ENCODE data around the gene FAM76A. TPM values are rescaled to one million over a fixed set of nuclear protein-coding genes. Genes with fewer than 3 reads are reported as not detected.
"Not testable (repeated sequence)": the region's sequence is repeated elsewhere in the genome, so short reads cannot be mapped to it uniquely, and the experiment has no call there.

The FAM76A gene
- total RNA-seq, 2 experiments from 2014 or later, result 17.5 to 18.7 TPM

DNA sequence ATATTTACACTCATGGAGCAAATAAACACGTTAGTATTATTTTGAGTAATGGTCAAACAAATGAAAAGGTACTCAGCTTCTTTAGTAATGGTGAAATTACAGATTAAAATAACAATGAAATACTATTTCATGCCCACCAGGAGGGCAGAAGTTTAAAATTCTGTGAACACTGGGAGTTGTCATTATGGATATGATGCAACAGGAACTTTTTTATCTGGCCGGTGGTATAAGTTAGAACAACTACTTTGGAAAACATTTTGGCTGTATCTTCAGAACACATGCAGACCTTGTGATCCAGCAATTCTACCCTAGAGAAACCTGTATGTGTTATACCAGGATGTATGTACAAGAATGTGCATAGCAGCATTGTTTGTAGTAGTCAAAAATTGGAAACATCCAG, 81.6 kb downstream of the FAM76A start:
- DNase-seq (no peak), ATAC-seq (ENCODE audit: low read depth) (no peak)
- Mint-ChIP-seq H3K9me3 (no peaks in the 10 kb centered on the region), H3K36me3 (peaks cover 17% of the 10 kb centered on the region), H3K4me3 (no peak overlapping the region), H3K27me3 (no peaks in the 10 kb centered on the region), H3K27ac (no peak overlapping the region), H3K4me1 (no peaks in the 10 kb centered on the region)
- POLR2A ChIA-PET, result interaction anchor here (0.6 kb wide), 1 partner anchor 842 kb away, joined by 4 read pairs; no protein-coding TSS in a partner anchor

DNA sequence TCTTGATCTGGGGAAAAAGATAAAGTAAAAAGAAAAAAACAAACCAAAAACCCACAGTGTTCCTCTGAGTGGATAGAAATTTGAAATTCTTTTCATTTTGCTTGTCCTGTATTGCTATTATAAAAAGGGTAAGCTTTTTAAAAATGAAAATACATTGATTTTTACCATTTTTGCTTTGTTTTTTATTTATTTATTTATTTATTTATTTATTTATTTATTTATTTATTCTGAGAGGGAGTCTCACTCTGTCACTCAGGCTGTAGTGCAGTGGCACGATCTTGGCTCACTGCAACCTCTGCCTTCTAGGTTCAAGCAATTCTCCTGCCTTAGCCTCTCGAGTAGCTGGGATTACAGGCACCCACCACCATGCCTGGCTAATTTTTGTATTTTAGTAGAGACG, 82.4 kb downstream of the FAM76A start:
- H3K36me3 Mint-ChIP-seq, result peaks cover 17% of the 10 kb centered on the region
- H3K4me1 Mint-ChIP-seq; H3K27me3 Mint-ChIP-seq; DNase-seq; ATAC-seq (ENCODE audit: low read depth); H3K4me3 Mint-ChIP-seq; H3K9me3 Mint-ChIP-seq; POLR2A ChIA-PET; H3K27ac Mint-ChIP-seq: not testable (repeated sequence)

DNA sequence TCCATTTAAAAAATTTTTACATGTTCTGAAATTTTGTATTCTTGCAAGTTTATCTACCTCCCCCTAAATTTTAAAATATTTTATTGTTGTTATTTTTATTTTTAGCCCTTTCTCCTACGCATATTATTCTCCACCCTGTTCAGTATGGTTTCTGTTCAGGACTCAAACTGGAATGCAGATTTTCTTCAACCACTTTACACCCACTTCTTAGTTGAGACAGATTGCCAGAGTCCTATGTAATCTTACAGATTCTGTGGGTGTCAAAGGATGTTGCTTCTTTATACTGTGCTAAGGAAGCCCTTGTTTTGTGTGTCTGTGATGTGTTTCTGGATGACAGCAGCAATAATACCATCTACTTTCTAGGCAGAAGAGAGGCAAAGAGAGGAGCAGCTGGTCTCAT, 84.1 kb downstream of the FAM76A start:
- Mint-ChIP-seq H3K4me1 (no peaks in the 10 kb centered on the region), H3K27ac (no peak overlapping the region), H3K27me3 (no peaks in the 10 kb centered on the region), H3K9me3 (no peaks in the 10 kb centered on the region), H3K36me3 (peaks cover 12% of the 10 kb centered on the region), H3K4me3 (no peak overlapping the region)
- ATAC-seq (ENCODE audit: low read depth) (no peak), DNase-seq (no peak)
- POLR2A ChIA-PET, result no interaction called here

DNA sequence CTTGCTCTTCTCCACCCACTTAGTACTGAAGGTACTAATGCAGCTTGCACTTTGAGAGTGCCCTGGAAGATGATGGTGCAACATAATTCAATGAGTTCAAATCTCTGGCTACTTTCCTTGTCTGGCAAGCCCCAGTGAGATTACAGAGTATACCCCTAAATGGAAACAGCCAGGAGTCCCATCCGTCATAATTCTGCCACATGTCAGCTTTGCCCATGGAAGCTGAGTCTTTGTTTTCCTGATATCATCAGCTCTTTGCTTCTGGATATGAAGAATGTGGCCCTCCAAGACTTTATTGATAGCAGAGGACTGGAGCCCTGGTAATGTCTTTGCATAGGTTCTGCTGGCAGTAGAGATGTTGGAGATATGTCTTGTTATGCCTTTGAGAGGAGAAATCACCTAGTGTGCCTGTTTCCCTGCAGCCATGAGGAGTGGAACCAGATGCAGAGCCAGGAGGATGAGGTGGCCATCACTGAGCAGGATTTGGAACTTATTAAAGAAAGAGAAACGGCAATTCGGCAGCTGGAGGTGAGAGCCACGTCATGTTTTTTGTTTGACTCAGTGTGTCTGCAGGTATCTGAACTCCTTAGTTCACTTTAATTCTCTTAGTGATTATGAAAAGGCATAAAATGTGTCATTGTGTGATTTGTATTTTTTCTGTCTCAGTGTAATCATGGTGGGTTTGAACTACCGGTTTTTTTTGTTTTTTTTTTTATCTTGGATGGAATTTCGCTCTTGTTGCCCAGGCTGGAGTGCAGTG, 86.2 kb downstream of the FAM76A start:
- no peak overlapping the region for H3K27ac Mint-ChIP-seq
- no peak for DNase-seq
- POLR2A ChIA-PET, result interaction anchor here (0.7 kb wide), 1 partner anchor 38 kb away, joined by 3 read pairs; no protein-coding TSS in a partner anchor

More for the DNA sequence above, 86.2 kb downstream of the FAM76A start:
- Mint-ChIP-seq H3K4me3 (no peak overlapping the region), H3K36me3 (peaks cover 12% of the 10 kb centered on the region), H3K27me3 (no peaks in the 10 kb centered on the region), H3K4me1 (no peaks in the 10 kb centered on the region), H3K9me3 (no peaks in the 10 kb centered on the region)
- no peak for ATAC-seq (ENCODE audit: low read depth)

Other genes with a start within 250 kb of the FAM76A start
- 100 to 1,000 TPM; 139 to 148 TPM for gene WASF2, start 235.8 kb upstream of the FAM76A start, total RNA-seq
- 10 to 100 TPM; 21.6 to 22.2 TPM for gene AHDC1, start 121.8 kb upstream of the FAM76A start, total RNA-seq
- 1 to 10 TPM; 4.7 to 6.0 TPM for gene FGR, start 90.8 kb upstream of the FAM76A start, total RNA-seq
- 100 to 1,000 TPM; 310 to 357 TPM for gene IFI6, start 53.8 kb upstream of the FAM76A start, total RNA-seq
- 10 to 100 TPM; 24.2 to 31.9 TPM for gene STX12, start 47.3 kb downstream of the FAM76A start, total RNA-seq
- gene PPP1R8, start 104.8 kb downstream of the FAM76A start, total RNA-seq, result 10 to 100 TPM; 52.9 to 54.4 TPM
- 10 to 100 TPM; 35.4 to 40.5 TPM for gene THEMIS2, start 146.6 kb downstream of the FAM76A start, total RNA-seq
- 10 to 100 TPM; 72.1 to 73.7 TPM for gene RPA2, start 188.6 kb downstream of the FAM76A start, total RNA-seq
- gene SMPDL3B, start 209.0 kb downstream of the FAM76A start, total RNA-seq, result under 1 TPM; 0.64 to 0.99 TPM
- 1 to 10 TPM; 8.7 to 9.0 TPM for gene XKR8, start 234.0 kb downstream of the FAM76A start, total RNA-seq